Neural cell (in vitro differentiated cells): Measurements from ENCODE around the gene OR51E2. TPM values are rescaled to one million over a fixed set of nuclear protein-coding genes. Genes with fewer than 3 reads are reported as not detected.

ENCODE experiments used
- H2AFZ ChIP-seq: fragments of 200-600, 300-800 bp; sonication (generic), shearing (Covaris generic); 2 replicates; pipeline ENCODE4 v1.6.0; 2014; ENCODE audit warnings: low read depth, mild to moderate bottlenecking, antibody characterized with exemption, low read length, moderate library complexity
- H3F3A ChIP-seq: fragments of 200-600 bp; shearing (Covaris generic); 2 replicates; pipeline ENCODE4 v1.6.1; 2016; ENCODE audit warnings: mild to moderate bottlenecking, moderate library complexity, mixed read lengths, antibody characterized with exemption, low read length; ENCODE audit not compliant: insufficient read depth, poor library complexity, severe bottlenecking
- H3K27ac ChIP-seq: fragments of 200-600, 300-800 bp; sonication (generic), shearing (Covaris generic); 2 replicates; pipeline ENCODE4 v1.5.1; 2014; ENCODE audit warnings: mild to moderate bottlenecking, low read length, moderate library complexity
- H3K27me3 ChIP-seq: fragments of 300-800, 200-600 bp; sonication (generic), shearing (Covaris generic); 2 replicates; pipeline ENCODE4 v1.6.0; 2014; ENCODE audit warnings: mild to moderate bottlenecking, low read depth, low read length, moderate library complexity; ENCODE audit not compliant: insufficient read depth
- H3K36me3 ChIP-seq: fragments of 300-800, 200-600 bp; sonication (generic), shearing (Covaris generic); 2 replicates; pipeline ENCODE4 v1.5.1; 2014; ENCODE audit warnings: mild to moderate bottlenecking, antibody characterized with exemption, low read length, moderate library complexity; ENCODE audit not compliant: insufficient read depth
- H3K4me2 ChIP-seq: fragments of 300-800, 200-600 bp; sonication (generic), shearing (Covaris generic); 2 replicates; pipeline ENCODE4 v1.6.0; 2014; ENCODE audit warnings: mild to moderate bottlenecking, low read length
- H3K4me3 ChIP-seq: fragments of 300-800, 200-600 bp; sonication (generic), shearing (Covaris generic); 2 replicates; pipeline ENCODE4 v1.5.1; 2014; ENCODE audit warnings: mild to moderate bottlenecking, low read length, moderate library complexity
- H3K79me2 ChIP-seq: fragments of 200-600 bp; shearing (Covaris generic); replicated peaks from 2 replicates; pipeline ENCODE4 v1.6.0; 2014; ENCODE audit warnings: mild to moderate bottlenecking, low read length, moderate library complexity; ENCODE audit not compliant: insufficient read depth
- H3K9ac ChIP-seq: fragments of 300-800, 200-600 bp; sonication (generic), shearing (Covaris generic); 2 replicates; pipeline ENCODE4 v1.6.1; 2016; ENCODE audit warnings: mild to moderate bottlenecking, low read length, mixed read lengths
- H3K9me2 ChIP-seq: fragments of 200-600 bp; shearing (Covaris generic); 2 replicates; pipeline ENCODE4 v1.6.1; 2016; ENCODE audit warnings: mild to moderate bottlenecking, low read length, mixed read lengths; ENCODE audit not compliant: insufficient read depth
- H3K9me3 ChIP-seq: fragments of 200-600, 300-800 bp; sonication (generic), shearing (Covaris generic); 2 replicates; pipeline ENCODE4 v1.6.1; 2016; ENCODE audit warnings: mild to moderate bottlenecking, mixed run types, low read length, moderate library complexity, mixed read lengths
- H4K20me1 ChIP-seq: fragments of 200-600 bp; shearing (Covaris generic); 2 replicates; pipeline ENCODE4 v1.6.1; 2016; ENCODE audit warnings: mild to moderate bottlenecking, mixed run types; ENCODE audit not compliant: insufficient read depth
- EP300 ChIP-seq: fragments of 450-650 bp; conservative IDR thresholded peaks from 2 replicates; pipeline ENCODE4 v1.6.1; 2014; ENCODE audit warnings: antibody characterized with exemption, mild to moderate bottlenecking, moderate library complexity; ENCODE audit not compliant: poor library complexity, severe bottlenecking
- EZH2 ChIP-seq: fragments of 200-600, 300-800 bp; shearing (Covaris generic), sonication (generic); IDR thresholded peaks from 2 replicates; pipeline ENCODE4 v1.6.1; 2014; ENCODE audit warnings: antibody characterized with exemption, low read length, borderline replicate concordance, mild to moderate bottlenecking; ENCODE audit not compliant: insufficient read depth, poor library complexity, severe bottlenecking
- MXI1 ChIP-seq: fragments of 450-650 bp; conservative IDR thresholded peaks from 2 replicates; pipeline ENCODE4 v1.6.1; 2014; ENCODE audit warnings: antibody characterized with exemption, mild to moderate bottlenecking; ENCODE audit not compliant: poor library complexity, severe bottlenecking
- POLR2AphosphoS5 ChIP-seq: IDR thresholded peaks from 2 replicates; pipeline ENCODE4 v1.6.1; 2012
- RAD21 ChIP-seq: fragments of 450-650 bp; conservative IDR thresholded peaks from 2 replicates; pipeline ENCODE4 v1.6.1; 2014; ENCODE audit warnings: antibody characterized with exemption, mild to moderate bottlenecking, moderate library complexity
- REST ChIP-seq: IDR thresholded peaks from 2 replicates; pipeline ENCODE4 v1.6.1; 2012; ENCODE audit warnings: borderline replicate concordance
- SMC3 ChIP-seq: fragments of 450-650 bp; conservative IDR thresholded peaks from 2 replicates; pipeline ENCODE4 v1.6.1; 2014; ENCODE audit warnings: antibody characterized with exemption, mild to moderate bottlenecking, moderate library complexity; ENCODE audit not compliant: poor library complexity
- TAF1 ChIP-seq: IDR thresholded peaks from 2 replicates; pipeline ENCODE4 v1.6.1; 2012; ENCODE audit warnings: low read depth
- polyA plus RNA-seq: library from polyadenylated mRNA; depleted of rRNA; stranded (reverse); fragments of >200 nt; gene quantifications from 2 replicates; pipeline ENCODE4 v1.2.3, GENCODE V29; 2014
- TF ChIP-seq, protein P1 (sequence below): fragments of 450-650 bp; IDR thresholded peaks from 2 replicates; pipeline ENCODE4 v1.5.1; 2014; ENCODE audit warnings: antibody characterized with exemption, mild to moderate bottlenecking, moderate library complexity; ENCODE audit not compliant: poor library complexity, severe bottlenecking

The OR51E2 gene
- polyA plus RNA-seq, 1 donor from 2014 or later = not detected

DNA sequence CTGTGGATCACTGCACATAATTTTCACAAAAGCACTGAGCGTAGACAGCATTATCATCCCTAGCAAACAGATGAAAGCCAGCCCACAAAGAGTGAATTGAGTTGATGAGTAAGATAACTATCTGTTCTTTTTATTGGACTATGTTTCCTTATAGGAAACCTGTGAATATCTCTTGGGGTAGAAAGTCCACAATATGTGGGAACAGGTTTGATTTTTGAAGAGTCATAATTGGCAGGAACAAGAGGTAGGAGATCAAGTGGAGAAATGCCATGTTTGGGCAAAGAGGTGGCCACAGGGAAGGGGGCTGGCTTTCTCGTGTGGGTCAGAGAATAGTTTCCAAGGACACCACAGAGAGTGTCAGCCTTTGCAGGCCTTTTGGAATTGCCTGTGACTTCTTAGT lies 23.9 kb downstream of the OR51E2 start:
- no peaks in the 10 kb centered on the region for H3K27me3 ChIP-seq
- no peak overlapping the region for H3K9ac ChIP-seq
- H2AFZ ChIP-seq = no peak overlapping the region
- no peaks in the 10 kb centered on the region for H3K9me2 ChIP-seq
- no peaks in the 10 kb centered on the region for H3K79me2 ChIP-seq
- H4K20me1 ChIP-seq = no peaks in the 10 kb centered on the region
- H3K36me3 ChIP-seq = no peaks in the 10 kb centered on the region
- no peaks in the 10 kb centered on the region for H3F3A ChIP-seq
- H3K4me3 ChIP-seq = no peak overlapping the region
- TF ChIP-seq RAD21 = no peak
- no peak for TF ChIP-seq SMC3
- TF ChIP-seq MXI1 = no peak
- TF ChIP-seq EZH2 = no peak
- TF ChIP-seq, protein P1, sequence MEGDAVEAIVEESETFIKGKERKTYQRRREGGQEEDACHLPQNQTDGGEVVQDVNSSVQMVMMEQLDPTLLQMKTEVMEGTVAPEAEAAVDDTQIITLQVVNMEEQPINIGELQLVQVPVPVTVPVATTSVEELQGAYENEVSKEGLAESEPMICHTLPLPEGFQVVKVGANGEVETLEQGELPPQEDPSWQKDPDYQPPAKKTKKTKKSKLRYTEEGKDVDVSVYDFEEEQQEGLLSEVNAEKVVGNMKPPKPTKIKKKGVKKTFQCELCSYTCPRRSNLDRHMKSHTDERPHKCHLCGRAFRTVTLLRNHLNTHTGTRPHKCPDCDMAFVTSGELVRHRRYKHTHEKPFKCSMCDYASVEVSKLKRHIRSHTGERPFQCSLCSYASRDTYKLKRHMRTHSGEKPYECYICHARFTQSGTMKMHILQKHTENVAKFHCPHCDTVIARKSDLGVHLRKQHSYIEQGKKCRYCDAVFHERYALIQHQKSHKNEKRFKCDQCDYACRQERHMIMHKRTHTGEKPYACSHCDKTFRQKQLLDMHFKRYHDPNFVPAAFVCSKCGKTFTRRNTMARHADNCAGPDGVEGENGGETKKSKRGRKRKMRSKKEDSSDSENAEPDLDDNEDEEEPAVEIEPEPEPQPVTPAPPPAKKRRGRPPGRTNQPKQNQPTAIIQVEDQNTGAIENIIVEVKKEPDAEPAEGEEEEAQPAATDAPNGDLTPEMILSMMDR = no peak
- no peak for TF ChIP-seq TAF1
- no peak for TF ChIP-seq POLR2AphosphoS5
- no peak for TF ChIP-seq EP300
- TF ChIP-seq REST = no peak
- no peak overlapping the region for H3K27ac ChIP-seq
- no peaks in the 10 kb centered on the region for H3K9me3 ChIP-seq
- H3K4me2 ChIP-seq = no peak overlapping the region

- no peaks in the 10 kb centered on the region for H3K79me2 ChIP-seq
- no peaks in the 10 kb centered on the region for H3K9me2 ChIP-seq
- no peaks in the 10 kb centered on the region for H3K36me3 ChIP-seq
- no peaks in the 10 kb centered on the region for H3F3A ChIP-seq
- no peaks in the 10 kb centered on the region for H3K9me3 ChIP-seq
- H4K20me1 ChIP-seq = no peaks in the 10 kb centered on the region
- no peak overlapping the region for H3K9ac ChIP-seq
- no peak overlapping the region for H3K4me3 ChIP-seq
- no peaks in the 10 kb centered on the region for H3K27me3 ChIP-seq
- TF ChIP-seq SMC3 = no peak
- no peak for TF ChIP-seq RAD21
- no peak for TF ChIP-seq MXI1
- no peak for TF ChIP-seq REST
- TF ChIP-seq EZH2 = no peak
- no peak for TF ChIP-seq POLR2AphosphoS5
- H2AFZ ChIP-seq = no peak overlapping the region
- no peak overlapping the region for H3K4me2 ChIP-seq
- H3K27ac ChIP-seq = no peak overlapping the region
These were observed 25.2 kb downstream of the OR51E2 start for GRCh38 chr11:4672470-4672869.
